Pancreas (tissue), 10 donors: Measurements from ENCODE around the gene DENND4B. TPM values are rescaled to one million over a fixed set of nuclear protein-coding genes. Genes with fewer than 3 reads are reported as not detected.
A peak's percentile ranks its signal among the peaks of the same experiment; 100 is the strongest.

Experiments
- ATAC-seq, 4 donors: fragments of 200-7000 bp; cut with Tn5 transposase; one replicate each; pipeline versions ENCODE4 v1.8.0 to v1.9.1; 2020; ENCODE audit warnings: mild to moderate bottlenecking in 4 of 4, moderate library complexity in 4 of 4
- DNase-seq, 6 donors: peaks; one replicate each; pipeline ENCODE4 v3.0.0-alpha.2; 2020
- FAIRE-seq: peaks from 2 replicates; lab custom pipeline; 2012; peaks lifted over from hg19 to GRCh38; lab: Jason Lieb, UNC
- H3K27ac ChIP-seq, 4 donors: fragments of 200-600 bp; sonication (generic); 1 replicate in 3 of 4; 2 replicates in 1 of 4; pipeline versions ENCODE4 v1.5.0 to v1.8.0; 2020
- H3K27me3 ChIP-seq, 4 donors: fragments of 200-600 bp; one replicate each; pipeline ENCODE4 v1.8.0; 2021
- H3K36me3 ChIP-seq, 3 donors: fragments of 200-600 bp; sonication (generic) in 1 of 3; one replicate each; pipeline versions ENCODE4 v1.5.0 to v1.8.0; 2020 to 2021
- H3K4me1 ChIP-seq, 3 donors: fragments of 200-600 bp; one replicate each; pipeline ENCODE4 v1.8.0; 2021
- H3K4me3 ChIP-seq, 4 donors: fragments of 200-600 bp; sonication (generic) in 2 of 4; one replicate each; pipeline versions ENCODE4 v1.5.0 to v1.8.0; 2020 to 2021
- H3K9me3 ChIP-seq, 4 donors: fragments of 200-600 bp; one replicate each; pipeline ENCODE4 v1.8.0; 2021
- WGBS, 2 donors: extraction: QIAGEN DNeasy Blood & Tissue Kit; methylation state at CpG; one replicate each; pipeline ENCODE4 v1.1.7; 2013; 5-methylcytosine and 5-hydroxymethylcytosine counted together
- intact Hi-C, 3 donors: fragments of 100-400 bp; cut with DNase I; formaldehyde crosslinking; loops; one replicate each; pipeline versions ENCODE4 v1.11.1 to v1.14.2; 2022
- polyA plus RNA-seq, 2 donors: library from polyadenylated mRNA; stranded (reverse); fragments of 200-250 nt; gene quantifications; one replicate each; pipeline ENCODE4 v1.2.3, GENCODE V29; 2013
- total RNA-seq, 6 donors: library from RNA; stranded (reverse); fragmentation: NEBNext Ultra II Directional in 4 of 6; extraction: Animal tissue kit (Norgen Biotek cat#: 25700) in 4 of 6; gene quantifications; one replicate each; pipeline versions ENCODE4 v1.2.1 to v1.2.4, GENCODE V29; 2021 to 2023
- TF ChIP-seq, protein P1 (sequence below), 4 donors: fragments of 200-600 bp; sonication (generic) in 3 of 4; IDR thresholded peaks; one replicate each; pipeline versions ENCODE4 v1.5.0 to v1.8.0; 2021; ENCODE audit warnings: antibody characterized with exemption in 4 of 4
- donor health status: healthy with polysubstance abuse.
- donor health status: DM: no; HTN: no; CAD: no; lungs with moderate emphysema.
- donor health status: DM: no; HTN: no; CAD: no.
- donor health status: control.
- donor health status: control.
- donor health status: Bipolar disorder and iron deficiency.
- donor health status: DM: yes; HTN: yes; CAD: no.
- donor health status: DM: no; HTN: no; CAD: no.
- donor health status: DM: no; HTN: no; CAD: no.
- donor health status: DM: yes; HTN: yes; CAD: no.

DENND4B gene
- total and polyA plus RNA-seq, 8 donors = 17.8 to 57.0 (median 23.9) TPM

GRCh38 chr1:153970346-153970745 lies 23.8 kb upstream of the DENND4B start:
- WGBS, 2 donors = 47 to 55% methylated on average over 2 of the region's 2 CpGs
- TF ChIP-seq, protein P1, sequence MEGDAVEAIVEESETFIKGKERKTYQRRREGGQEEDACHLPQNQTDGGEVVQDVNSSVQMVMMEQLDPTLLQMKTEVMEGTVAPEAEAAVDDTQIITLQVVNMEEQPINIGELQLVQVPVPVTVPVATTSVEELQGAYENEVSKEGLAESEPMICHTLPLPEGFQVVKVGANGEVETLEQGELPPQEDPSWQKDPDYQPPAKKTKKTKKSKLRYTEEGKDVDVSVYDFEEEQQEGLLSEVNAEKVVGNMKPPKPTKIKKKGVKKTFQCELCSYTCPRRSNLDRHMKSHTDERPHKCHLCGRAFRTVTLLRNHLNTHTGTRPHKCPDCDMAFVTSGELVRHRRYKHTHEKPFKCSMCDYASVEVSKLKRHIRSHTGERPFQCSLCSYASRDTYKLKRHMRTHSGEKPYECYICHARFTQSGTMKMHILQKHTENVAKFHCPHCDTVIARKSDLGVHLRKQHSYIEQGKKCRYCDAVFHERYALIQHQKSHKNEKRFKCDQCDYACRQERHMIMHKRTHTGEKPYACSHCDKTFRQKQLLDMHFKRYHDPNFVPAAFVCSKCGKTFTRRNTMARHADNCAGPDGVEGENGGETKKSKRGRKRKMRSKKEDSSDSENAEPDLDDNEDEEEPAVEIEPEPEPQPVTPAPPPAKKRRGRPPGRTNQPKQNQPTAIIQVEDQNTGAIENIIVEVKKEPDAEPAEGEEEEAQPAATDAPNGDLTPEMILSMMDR (IDR thresholded peaks at IDR 0.05) = no peak
- FAIRE-seq = no peak
- intact Hi-C loops = no loop called here
- Histone ChIP-seq H3K27me3 (no peaks in the 10 kb centered on the region), H3K36me3 (peaks cover 5 to 19% (median 16%) of the 10 kb centered on the region in 3 donors), H3K9me3 (no peaks in the 10 kb centered on the region), H3K4me1 (peaks cover 0 to 14% (median 0%) of the 10 kb centered on the region in 3 donors), H3K27ac (no peak overlapping the region), H3K4me3 (no peak overlapping the region)
- peak in 1 of 6 donors; percentile 12 for DNase-seq
- no peak for ATAC-seq

- Histone ChIP-seq H3K9me3 (no peaks in the 10 kb centered on the region), H3K4me3 (peak overlapping the region in 1 of 4 donors; percentile 47), H3K27me3 (no peaks in the 10 kb centered on the region), H3K36me3 (peaks cover 0 to 6% (median 5%) of the 10 kb centered on the region in 3 donors), H3K27ac (peak overlapping the region in 1 of 4 donors; percentile 82), H3K4me1 (peaks cover 0 to 22% (median 5%) of the 10 kb centered on the region in 3 donors)
- WGBS, 2 donors = 88 to 89% methylated on average over 2 of the region's 2 CpGs
- no peak for ATAC-seq
- intact Hi-C loops = no loop called here
- FAIRE-seq = no peak
- peak in 1 of 6 donors; percentile 36 for DNase-seq
- TF ChIP-seq, protein P1 (IDR thresholded peaks at IDR 0.05) = no peak
Observed at GRCh38 chr1:153968972-153969371, 22.5 kb upstream of the DENND4B start.

GRCh38 chr1:153968408-153968807 lies 21.9 kb upstream of the DENND4B start:
- WGBS, 2 donors = 3% methylated on average over 13 of the region's 13 CpGs
- intact Hi-C loops = no loop called here

GRCh38 chr1:153968000-153968363 lies 21.5 kb upstream of the DENND4B start:
- intact Hi-C loops = no loop called here
- no peaks in the 10 kb centered on the region for H3K9me3 ChIP-seq
- peaks cover 0 to 22% (median 5%) of the 10 kb centered on the region in 3 donors for H3K4me1 ChIP-seq
- no peaks in the 10 kb centered on the region for H3K36me3 ChIP-seq
- H3K27ac ChIP-seq = peak overlapping the region; percentile 82 to 94 (median 88)
- H3K4me3 ChIP-seq = peak overlapping the region; percentile 29 to 47 (median 42)
- no peak for FAIRE-seq
- peak; percentile 73 to 86 (median 80) for DNase-seq
- 1 to 2% methylated on average over 8 of the region's 8 CpGs for WGBS, 2 donors
- peak; percentile 26 to 42 (median 34) for ATAC-seq
- TF ChIP-seq, protein P1 (IDR thresholded peaks at IDR 0.05) = no peak
- no peaks in the 10 kb centered on the region for H3K27me3 ChIP-seq

More at GRCh38 chr1:153968408-153968807, 21.9 kb upstream of the DENND4B start:
- no peaks in the 10 kb centered on the region for H3K27me3 ChIP-seq
- TF ChIP-seq, protein P1 (IDR thresholded peaks at IDR 0.05) = no peak
- FAIRE-seq (no peak), ATAC-seq (no peak), DNase-seq (peak in 1 of 6 donors; percentile 69)
- H3K27ac ChIP-seq = peak overlapping the region in 3 of 4 donors; percentile 82 to 94 (median 85)
- peak overlapping the region in 3 of 4 donors; percentile 41 to 47 (median 42) for H3K4me3 ChIP-seq
- H3K4me1 ChIP-seq = peaks cover 0 to 22% (median 5%) of the 10 kb centered on the region in 3 donors
- peaks cover 0 to under 1% (median 0%) of the 10 kb centered on the region in 3 donors for H3K36me3 ChIP-seq
- H3K9me3 ChIP-seq = no peaks in the 10 kb centered on the region
